Stimulated activated effector memory CD8-positive, alpha-beta T cell treated with anti-CD3 and anti-CD28 coated beads, Interleukin-12 subunit alpha, Interleukin-12 subunit beta, amount 100 ng/mL, for 72 hours (primary cell): ENCODE results near the gene HHLA2.
A peak's percentile ranks its signal among the peaks of the same experiment; 100 is the strongest.

Source experiments
- ATAC-seq: fragments of 150-1000 bp; cut with Tn5 transposase; 2 replicates; pipeline ENCODE4 v1.10.0; 2021
- DNase-seq, 2 donors: peaks; one replicate each; pipeline ENCODE4 v3.0.0; 2021 to 2022; ENCODE audit warnings: low spot score in 2 of 2
- H3K27ac Mint-ChIP-seq: one replicate; pipeline ENCODE4 v1.8.0; 2022; ENCODE audit warnings: mild to moderate bottlenecking, mixed read lengths
- H3K36me3 Mint-ChIP-seq: one replicate; pipeline ENCODE4 v1.8.0; 2022; ENCODE audit warnings: mild to moderate bottlenecking, mixed read lengths
- H3K4me1 Mint-ChIP-seq: one replicate; pipeline ENCODE4 v1.8.0; 2022; ENCODE audit warnings: mixed read lengths
- H3K4me3 Mint-ChIP-seq: one replicate; pipeline ENCODE4 v1.8.0; 2022; ENCODE audit warnings: mild to moderate bottlenecking, mixed read lengths
- H3K9me3 Mint-ChIP-seq: one replicate; pipeline ENCODE4 v1.8.0; 2022; ENCODE audit warnings: mixed read lengths

The HHLA2 gene

DNA sequence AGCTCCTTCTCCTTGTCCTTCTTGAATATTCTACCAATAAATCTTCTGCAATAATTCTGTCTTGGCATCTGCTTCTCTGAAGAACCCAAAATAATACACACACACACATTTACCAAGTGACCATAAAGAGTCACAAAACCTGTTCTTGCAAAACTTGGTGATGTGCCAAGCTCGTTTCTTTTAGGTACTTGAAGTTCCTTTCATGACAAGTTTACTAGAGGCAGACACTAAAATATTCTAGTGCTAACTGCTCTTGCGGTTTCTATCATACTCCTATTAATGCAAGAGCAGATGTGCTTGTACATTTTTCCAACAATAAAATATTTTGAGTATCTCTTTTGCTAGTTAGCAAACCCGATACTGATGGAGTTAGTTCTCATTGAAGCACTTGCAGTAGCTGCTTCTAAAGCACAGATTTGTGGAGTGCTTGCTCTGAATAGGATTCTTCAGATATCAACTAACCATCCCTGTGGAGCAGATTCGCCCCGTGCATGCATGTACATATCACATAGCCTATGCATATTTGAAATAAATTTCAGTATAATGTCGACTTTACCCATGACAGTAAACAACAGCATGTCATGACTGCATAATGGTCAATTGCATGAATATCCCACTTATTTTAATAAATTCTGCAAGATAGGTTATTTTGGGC lies 23.2 kb downstream of the HHLA2 start:
- no peak for ATAC-seq
- no peaks in the 10 kb centered on the region for H3K4me1 Mint-ChIP-seq
- no peaks in the 10 kb centered on the region for H3K9me3 Mint-ChIP-seq
- H3K36me3 Mint-ChIP-seq: no peaks in the 10 kb centered on the region
- no peak overlapping the region for H3K27ac Mint-ChIP-seq
- no peak overlapping the region for H3K4me3 Mint-ChIP-seq
- DNase-seq: no peak

- H3K4me1 Mint-ChIP-seq: no peaks in the 10 kb centered on the region
- no peak overlapping the region for H3K4me3 Mint-ChIP-seq
- no peaks in the 10 kb centered on the region for H3K9me3 Mint-ChIP-seq
Observed at GRCh38 chr3:108320746-108321350, 24.5 kb downstream of the HHLA2 start.

GRCh38 chr3:108322352-108322751 lies 26.0 kb downstream of the HHLA2 start:
- ATAC-seq: peak; percentile 44
- Mint-ChIP-seq H3K27ac (no peak overlapping the region), H3K4me3 (no peak overlapping the region), H3K9me3 (no peaks in the 10 kb centered on the region), H3K4me1 (peaks cover 3% of the 10 kb centered on the region), H3K36me3 (no peaks in the 10 kb centered on the region)
- no peak for DNase-seq

More at GRCh38 chr3:108320746-108321350, 24.5 kb downstream of the HHLA2 start:
- H3K27ac Mint-ChIP-seq: no peak overlapping the region
- H3K36me3 Mint-ChIP-seq: no peaks in the 10 kb centered on the region
- DNase-seq (no peak), ATAC-seq (no peak)

DNA sequence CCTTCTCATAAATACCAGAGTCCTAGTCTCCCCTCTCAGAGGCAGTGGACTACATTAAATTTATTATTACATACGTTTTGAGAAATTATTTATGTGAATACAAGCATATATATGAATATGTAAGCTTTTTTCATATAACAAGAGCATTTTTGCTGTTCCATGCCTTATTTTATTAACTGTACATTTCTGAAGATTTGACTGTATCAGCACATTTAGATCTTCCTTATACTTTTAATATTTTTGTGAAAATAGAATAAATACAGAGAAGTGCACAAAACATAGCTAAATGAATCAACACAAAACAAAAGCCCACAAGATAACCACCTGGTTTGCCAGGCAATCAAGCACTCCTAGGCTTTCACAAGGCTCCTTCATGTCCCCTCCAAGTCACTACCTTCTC lies 27.8 kb downstream of the HHLA2 start:
- no peaks in the 10 kb centered on the region for H3K36me3 Mint-ChIP-seq
- ATAC-seq (no peak), DNase-seq (no peak)
- no peaks in the 10 kb centered on the region for H3K9me3 Mint-ChIP-seq
- no peak overlapping the region for H3K4me3 Mint-ChIP-seq
- no peak overlapping the region for H3K27ac Mint-ChIP-seq
- H3K4me1 Mint-ChIP-seq: peaks cover 18% of the 10 kb centered on the region

GRCh38 chr3:108327168-108327567 lies 30.8 kb downstream of the HHLA2 start:
- no peak overlapping the region for H3K4me3 Mint-ChIP-seq

DNA sequence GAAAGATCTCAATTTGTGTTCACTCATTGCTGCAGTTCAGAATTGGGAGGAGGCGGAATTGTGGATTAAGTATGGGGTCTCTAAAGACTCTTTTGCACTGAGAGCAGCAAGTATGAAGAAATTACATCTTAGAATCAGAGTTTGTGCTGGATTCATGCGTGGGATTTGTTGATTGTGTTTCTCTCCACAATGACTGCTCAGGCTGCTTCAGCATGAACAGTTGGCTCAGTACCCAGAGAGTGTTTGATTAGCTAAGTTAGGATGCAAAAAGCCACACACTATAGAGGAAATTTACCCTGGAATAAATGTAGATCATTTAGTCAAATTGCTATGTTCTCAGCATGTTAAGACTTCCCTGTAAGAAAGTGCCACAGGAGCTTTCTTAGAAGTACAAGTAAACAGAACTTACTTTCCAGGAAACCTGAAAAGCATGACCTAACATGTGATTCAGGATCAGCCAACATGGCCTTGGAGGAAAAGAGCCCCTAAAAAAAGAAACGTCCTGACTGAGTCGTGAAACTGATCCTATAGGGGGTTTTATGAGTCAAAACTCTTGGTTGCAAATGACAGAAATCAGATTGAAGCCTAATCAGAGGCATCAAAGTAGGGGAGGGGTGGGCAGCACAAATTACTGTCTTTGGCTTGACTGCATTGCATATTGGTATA lies 32.6 kb downstream of the HHLA2 start:
- Mint-ChIP-seq H3K4me3 (peak overlapping the region; percentile 0), H3K27ac (peak overlapping the region; percentile 0), H3K4me1 (peaks cover 36% of the 10 kb centered on the region), H3K9me3 (no peaks in the 10 kb centered on the region), H3K36me3 (no peaks in the 10 kb centered on the region)
- DNase-seq (no peak), ATAC-seq (peak; percentile 74)

More at GRCh38 chr3:108327168-108327567, 30.8 kb downstream of the HHLA2 start:
- peaks cover 36% of the 10 kb centered on the region for H3K4me1 Mint-ChIP-seq
- DNase-seq (no peak), ATAC-seq (no peak)
- no peaks in the 10 kb centered on the region for H3K36me3 Mint-ChIP-seq
- H3K9me3 Mint-ChIP-seq: no peaks in the 10 kb centered on the region
- H3K27ac Mint-ChIP-seq: no peak overlapping the region

GRCh38 chr3:108329508-108329907 lies 33.2 kb downstream of the HHLA2 start:
- ATAC-seq (peak; percentile 14), DNase-seq (no peak)
- Mint-ChIP-seq H3K27ac (peak overlapping the region; percentile 0), H3K4me1 (peaks cover 36% of the 10 kb centered on the region), H3K36me3 (no peaks in the 10 kb centered on the region), H3K4me3 (peak overlapping the region; percentile 0), H3K9me3 (no peaks in the 10 kb centered on the region)

- peak overlapping the region; percentile 0 for H3K4me3 Mint-ChIP-seq
- no peak for DNase-seq
- peak; percentile 81 for ATAC-seq
- H3K36me3 Mint-ChIP-seq: no peaks in the 10 kb centered on the region
- H3K9me3 Mint-ChIP-seq: no peaks in the 10 kb centered on the region
- peak overlapping the region; percentile 0 for H3K27ac Mint-ChIP-seq
- peaks cover 36% of the 10 kb centered on the region for H3K4me1 Mint-ChIP-seq
Observed at GRCh38 chr3:108329947-108330346, 33.6 kb downstream of the HHLA2 start.

GRCh38 chr3:108331792-108332191 lies 35.4 kb downstream of the HHLA2 start:
- no peak overlapping the region for H3K4me3 Mint-ChIP-seq
- DNase-seq: no peak
- peak; percentile 49 for ATAC-seq

GRCh38 chr3:108333961-108334360 lies 37.6 kb downstream of the HHLA2 start:
- H3K36me3 Mint-ChIP-seq: no peaks in the 10 kb centered on the region
- H3K9me3 Mint-ChIP-seq: no peaks in the 10 kb centered on the region
- H3K4me3 Mint-ChIP-seq: no peak overlapping the region
- ATAC-seq: no peak
- H3K4me1 Mint-ChIP-seq: peaks cover 20% of the 10 kb centered on the region
- H3K27ac Mint-ChIP-seq: no peak overlapping the region
- no peak for DNase-seq

More at GRCh38 chr3:108331792-108332191, 35.4 kb downstream of the HHLA2 start:
- no peak overlapping the region for H3K27ac Mint-ChIP-seq
- H3K9me3 Mint-ChIP-seq: no peaks in the 10 kb centered on the region
- no peaks in the 10 kb centered on the region for H3K36me3 Mint-ChIP-seq
- H3K4me1 Mint-ChIP-seq: peaks cover 36% of the 10 kb centered on the region

- Mint-ChIP-seq H3K9me3 (no peaks in the 10 kb centered on the region), H3K4me3 (no peak overlapping the region), H3K36me3 (no peaks in the 10 kb centered on the region), H3K27ac (no peak overlapping the region), H3K4me1 (peaks cover 15% of the 10 kb centered on the region)
- DNase-seq (no peak), ATAC-seq (no peak)
Observed at GRCh38 chr3:108334701-108335100, 38.4 kb downstream of the HHLA2 start.

DNA sequence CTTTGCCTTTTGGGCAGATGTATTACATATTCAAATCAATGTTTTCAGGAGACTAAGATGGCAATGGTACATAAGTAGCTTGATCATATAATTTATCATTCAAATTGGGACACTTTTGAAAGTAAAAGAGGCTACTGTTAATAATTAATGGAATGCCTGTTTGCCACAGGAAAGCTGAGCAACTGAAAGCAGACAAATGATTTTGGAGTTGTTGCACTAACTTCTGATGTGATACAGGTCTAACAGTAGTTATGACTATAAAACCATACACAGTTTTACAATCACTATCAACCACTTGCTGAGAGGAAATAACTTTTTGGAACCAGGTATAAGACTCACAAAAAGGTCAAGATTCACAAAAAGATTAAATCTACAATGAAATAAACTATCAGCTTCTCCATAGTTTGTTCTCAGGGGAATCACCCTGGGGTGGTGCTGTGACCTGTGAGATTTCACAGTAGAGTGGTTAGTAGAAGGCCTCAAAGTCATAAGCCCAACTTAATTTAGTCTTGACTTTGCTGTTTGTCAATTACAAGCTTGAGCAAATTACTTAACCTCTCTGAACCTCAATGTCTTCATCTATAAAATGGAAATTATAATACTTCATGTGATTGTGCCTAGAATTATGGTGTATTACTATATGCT lies 42.7 kb downstream of the HHLA2 start:
- Mint-ChIP-seq H3K36me3 (no peaks in the 10 kb centered on the region), H3K4me1 (peaks cover 22% of the 10 kb centered on the region), H3K4me3 (no peak overlapping the region), H3K27ac (no peak overlapping the region), H3K9me3 (no peaks in the 10 kb centered on the region)
- ATAC-seq (no peak), DNase-seq (no peak)

GRCh38 chr3:108341911-108342310 lies 45.6 kb downstream of the HHLA2 start:
- ATAC-seq: no peak
- no peaks in the 10 kb centered on the region for H3K9me3 Mint-ChIP-seq
- DNase-seq: no peak
- no peaks in the 10 kb centered on the region for H3K36me3 Mint-ChIP-seq
- H3K4me3 Mint-ChIP-seq: no peak overlapping the region
- no peak overlapping the region for H3K27ac Mint-ChIP-seq
- peaks cover 28% of the 10 kb centered on the region for H3K4me1 Mint-ChIP-seq

- DNase-seq (peak in 1 of 2 donors; percentile 56), ATAC-seq (peak; percentile 95)
- Mint-ChIP-seq H3K36me3 (no peaks in the 10 kb centered on the region), H3K9me3 (no peaks in the 10 kb centered on the region), H3K4me1 (peaks cover 28% of the 10 kb centered on the region), H3K4me3 (peak overlapping the region; percentile 9), H3K27ac (peak overlapping the region; percentile 27)
Observed at GRCh38 chr3:108342837-108343486, 46.6 kb downstream of the HHLA2 start.

DNA sequence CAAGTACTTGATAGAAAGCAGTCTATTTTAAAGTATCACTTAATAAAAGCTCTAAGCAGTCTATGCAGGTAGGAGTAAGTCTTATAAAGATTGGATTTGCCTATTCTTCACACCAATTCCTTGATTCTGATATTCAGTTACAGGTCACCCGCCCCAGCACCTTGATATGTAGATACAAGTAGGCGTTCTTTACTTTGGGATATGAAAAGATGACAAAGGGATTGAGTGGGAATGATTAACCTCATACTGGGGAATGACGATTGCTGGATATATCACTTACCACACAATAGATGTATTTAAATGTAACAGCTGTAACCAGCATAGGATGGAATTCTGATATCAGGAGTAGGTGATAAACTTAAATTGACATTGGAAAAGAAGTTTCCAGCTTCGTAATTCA lies 47.1 kb downstream of the HHLA2 start:
- Mint-ChIP-seq H3K9me3 (no peaks in the 10 kb centered on the region), H3K4me3 (no peak overlapping the region), H3K36me3 (no peaks in the 10 kb centered on the region), H3K4me1 (peaks cover 28% of the 10 kb centered on the region), H3K27ac (no peak overlapping the region)
- DNase-seq (no peak), ATAC-seq (no peak)
